ENCODE measurements around the gene GPC1.

GPC1 gene

GRCh38 chr2:240442891-240443715 is 7.6 kb downstream of the GPC1 start:
- no peak for DNase-seq

GRCh38 chr2:240443891-240444301 is 8.4 kb downstream of the GPC1 start:
- no peak for DNase-seq

- DNase-seq = no peak
Measured at GRCh38 chr2:240444464-240444863, 9.0 kb downstream of the GPC1 start.

GRCh38 chr2:240445961-240446663 is 10.6 kb downstream of the GPC1 start:
- no peak for DNase-seq

- no peak for DNase-seq
Measured at GRCh38 chr2:240446664-240447175, 11.3 kb downstream of the GPC1 start.

- DNase-seq = no peak
Measured at GRCh38 chr2:240447331-240447730, 11.9 kb downstream of the GPC1 start.

GRCh38 chr2:240447934-240448333 is 12.5 kb downstream of the GPC1 start:
- DNase-seq = no peak

GRCh38 chr2:240448387-240449274 is 13.2 kb downstream of the GPC1 start:
- DNase-seq = no peak

GRCh38 chr2:240449764-240450531 is 14.5 kb downstream of the GPC1 start:
- DNase-seq = no peak

- no peak for DNase-seq
Measured at GRCh38 chr2:240450532-240451107, 15.2 kb downstream of the GPC1 start.

- DNase-seq = no peak
Measured at GRCh38 chr2:240451108-240451611, 15.7 kb downstream of the GPC1 start.

- DNase-seq = peak; percentile 37
Measured at GRCh38 chr2:240451791-240452461, 16.5 kb downstream of the GPC1 start.

GRCh38 chr2:240452462-240453256 is 17.2 kb downstream of the GPC1 start:
- DNase-seq = peak; percentile 59

- DNase-seq = peak; percentile 42
Measured at GRCh38 chr2:240453461-240454105, 18.1 kb downstream of the GPC1 start.

GRCh38 chr2:240454106-240454901 is 18.8 kb downstream of the GPC1 start:
- DNase-seq = peak; percentile 56

- DNase-seq = no peak
Measured at GRCh38 chr2:240455272-240455646, 19.8 kb downstream of the GPC1 start.

GRCh38 chr2:240455647-240456446 is 20.4 kb downstream of the GPC1 start:
- DNase-seq = peak; percentile 65
